GM19023 (cell line): Measurements from ENCODE around the gene SEZ6L2.
A peak's percentile ranks its signal among the peaks of the same experiment; 100 is the strongest.
"Not testable (repeated sequence)": the region's sequence is repeated elsewhere in the genome, so short reads cannot be mapped to it uniquely, and the experiment has no call there.

Experiments
- ATAC-seq: cut with Tn5 transposase; IDR thresholded peaks from one replicate; pipeline ENCODE4 v1.9.1; 2021; ENCODE audit warnings: mild to moderate bottlenecking, moderate library complexity; ENCODE audit not compliant: unreplicated experiment

Gene SEZ6L2

DNA sequence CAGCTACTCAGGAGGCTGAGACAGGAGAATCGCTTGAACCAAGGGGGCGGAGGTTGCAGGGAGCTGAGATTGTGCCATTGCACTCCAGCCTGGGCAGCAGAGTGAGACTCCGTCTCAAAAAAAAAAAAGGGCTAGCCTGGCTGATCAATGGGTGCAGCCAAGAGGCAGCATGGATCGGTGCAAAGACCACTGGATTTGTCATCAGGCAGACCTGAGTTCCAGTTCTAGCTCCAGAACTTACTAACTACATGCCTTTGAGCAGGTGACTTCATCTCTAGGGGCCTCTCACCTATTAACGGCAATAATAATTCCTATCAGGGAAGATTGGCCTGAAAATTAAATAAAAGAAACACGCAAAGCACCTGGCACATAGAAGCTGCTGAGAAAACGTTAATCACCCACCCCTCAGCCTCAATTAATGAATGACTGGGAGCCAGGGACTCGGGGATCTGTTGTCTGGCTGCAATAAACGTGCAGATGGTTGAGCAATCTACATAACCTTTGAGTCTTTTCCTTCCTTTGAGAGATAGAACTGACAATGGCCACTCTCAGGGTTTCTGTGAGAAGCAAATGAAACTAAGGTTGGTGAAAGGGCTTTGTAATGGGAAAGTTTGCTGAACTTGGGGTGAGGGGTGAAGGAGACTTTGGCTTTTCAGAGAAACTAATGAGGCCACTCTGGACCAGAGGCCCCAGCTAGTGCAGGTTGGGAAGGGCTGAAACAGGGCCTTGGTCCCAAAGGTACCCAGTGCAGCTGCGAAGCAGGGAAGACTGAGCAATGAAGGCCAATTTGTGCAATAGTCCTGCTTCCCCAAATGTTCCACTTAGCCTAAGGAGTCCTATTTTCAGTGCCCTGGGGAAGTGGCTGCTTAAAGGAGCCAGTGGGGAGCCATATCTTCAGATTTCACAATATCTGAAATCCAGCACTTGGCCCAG lies 7.6 kb downstream of the SEZ6L2 start:
- no peak for ATAC-seq

GRCh38 chr16:29889372-29889771 lies 10.0 kb downstream of the SEZ6L2 start:
- ATAC-seq, result not testable (repeated sequence)

GRCh38 chr16:29883987-29884386 lies 15.4 kb downstream of the SEZ6L2 start:
- no peak for ATAC-seq

DNA sequence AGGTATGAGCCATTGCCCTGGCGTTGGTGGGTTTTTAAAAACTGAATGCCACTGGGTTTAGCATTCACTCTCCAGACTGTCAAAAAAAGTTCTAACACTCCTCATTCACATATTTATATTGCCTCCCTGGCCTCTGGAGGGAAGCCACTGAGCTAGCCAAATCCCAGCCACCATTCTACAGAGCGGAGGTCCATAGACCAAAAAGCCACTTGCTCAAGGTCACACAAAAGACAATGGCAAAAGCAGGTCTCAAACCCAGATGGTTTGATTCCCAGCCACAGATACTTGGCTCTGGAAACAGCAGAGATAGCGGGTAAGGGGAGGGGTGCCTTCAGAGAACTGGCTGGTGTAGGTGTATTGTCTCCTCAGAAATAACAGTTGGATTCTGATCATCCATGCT lies 18.3 kb downstream of the SEZ6L2 start:
- no peak for ATAC-seq

DNA sequence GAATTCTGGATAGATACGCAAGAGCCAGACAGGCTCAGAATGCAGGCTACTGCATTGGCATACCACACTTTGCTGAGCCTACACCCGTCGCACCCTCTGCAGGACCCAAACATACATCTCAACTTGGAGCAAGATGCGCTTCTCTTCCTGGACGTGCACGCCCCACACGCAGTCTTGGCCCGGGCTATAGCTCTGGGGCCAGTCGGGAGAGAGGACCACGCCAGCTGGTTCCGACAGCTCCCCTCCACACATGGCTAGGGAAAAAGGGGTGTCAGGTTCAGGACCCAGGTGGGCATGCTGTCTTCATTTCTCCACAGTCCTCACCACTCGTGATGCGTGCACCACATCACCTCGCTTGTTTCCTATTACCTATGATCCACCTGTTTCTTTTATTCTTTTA lies 21.2 kb downstream of the SEZ6L2 start:
- no peak for ATAC-seq

- ATAC-seq, result no peak
Observed at GRCh38 chr16:29877266-29877961, 21.9 kb downstream of the SEZ6L2 start.

- no peak for ATAC-seq
Observed at GRCh38 chr16:29876594-29877249, 22.6 kb downstream of the SEZ6L2 start.

DNA sequence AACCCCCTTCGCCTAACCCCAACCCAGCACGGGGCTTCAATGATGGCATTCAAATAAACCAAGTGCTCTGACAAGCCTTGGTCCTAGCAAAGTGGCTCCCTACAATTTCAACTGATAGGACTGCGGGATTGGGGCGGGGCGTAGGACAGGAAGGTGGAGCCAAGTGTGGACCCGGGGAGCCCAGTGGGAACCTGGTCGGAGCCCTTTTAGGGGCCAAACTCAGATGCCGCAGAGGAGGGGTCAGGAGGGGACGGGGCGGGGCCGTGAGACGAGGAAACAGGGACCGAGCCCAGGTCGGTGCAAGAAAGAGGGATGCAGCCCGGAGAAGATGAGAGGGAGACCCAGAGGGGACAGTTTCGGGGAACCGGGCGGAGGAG lies 23.1 kb downstream of the SEZ6L2 start:
- no peak for ATAC-seq

GRCh38 chr16:29875206-29875605 lies 24.1 kb downstream of the SEZ6L2 start:
- no peak for ATAC-seq

DNA sequence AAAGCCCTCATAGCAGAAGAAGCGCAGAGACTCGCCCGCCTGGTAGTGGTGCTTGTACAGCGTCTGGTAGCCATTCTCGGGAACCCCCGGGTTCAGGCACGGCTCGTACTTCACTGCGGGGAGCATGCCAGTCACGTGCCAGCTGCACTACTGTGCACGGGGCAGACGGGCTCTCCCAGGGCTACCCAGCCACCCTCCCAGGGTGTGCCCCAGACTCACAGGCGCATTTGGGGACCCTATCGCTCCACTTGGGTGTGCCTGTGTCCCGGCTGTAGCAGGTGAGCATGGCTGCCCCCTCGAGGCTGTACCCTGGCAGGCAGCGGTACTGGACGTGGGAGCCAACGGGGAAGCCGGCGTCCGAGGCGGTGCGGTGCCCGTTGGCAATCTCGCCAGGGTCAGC lies 26.0 kb downstream of the SEZ6L2 start:
- ATAC-seq, result no peak

DNA sequence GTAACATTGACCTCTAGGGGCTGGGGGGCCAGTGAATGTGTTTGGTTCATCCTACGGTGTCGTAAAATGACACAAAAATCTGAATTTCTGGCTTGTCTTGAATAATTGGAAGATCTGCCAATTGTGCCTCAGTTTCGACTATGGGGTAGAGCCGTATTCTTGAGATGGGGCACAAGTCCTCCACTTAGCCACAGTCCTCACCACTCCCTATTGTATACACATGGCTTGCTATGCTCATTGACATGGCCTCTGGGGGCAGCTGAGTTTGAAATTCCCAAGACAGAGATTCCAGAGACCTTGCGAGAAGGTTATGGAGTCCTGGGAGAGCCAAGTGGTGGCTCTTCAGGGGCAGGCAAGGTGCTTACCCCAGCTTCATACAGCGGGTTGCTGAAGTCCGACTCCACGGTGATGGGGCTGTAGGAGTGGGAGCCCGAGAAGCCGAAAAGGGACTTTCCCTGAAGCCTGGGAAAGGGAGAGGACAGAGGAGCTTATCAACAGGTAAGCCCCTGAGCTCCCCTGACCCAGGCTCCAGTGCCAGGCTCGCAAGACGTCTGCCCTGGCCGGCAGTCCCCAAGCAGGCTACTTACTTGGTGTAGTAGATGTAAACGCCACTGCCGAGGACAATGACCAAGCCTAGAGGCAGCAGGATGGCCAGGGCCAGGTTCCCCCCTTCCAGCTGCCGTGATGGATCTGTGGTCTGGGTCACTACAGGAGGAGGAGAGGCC lies 27.4 kb downstream of the SEZ6L2 start:
- ATAC-seq, result no peak

DNA sequence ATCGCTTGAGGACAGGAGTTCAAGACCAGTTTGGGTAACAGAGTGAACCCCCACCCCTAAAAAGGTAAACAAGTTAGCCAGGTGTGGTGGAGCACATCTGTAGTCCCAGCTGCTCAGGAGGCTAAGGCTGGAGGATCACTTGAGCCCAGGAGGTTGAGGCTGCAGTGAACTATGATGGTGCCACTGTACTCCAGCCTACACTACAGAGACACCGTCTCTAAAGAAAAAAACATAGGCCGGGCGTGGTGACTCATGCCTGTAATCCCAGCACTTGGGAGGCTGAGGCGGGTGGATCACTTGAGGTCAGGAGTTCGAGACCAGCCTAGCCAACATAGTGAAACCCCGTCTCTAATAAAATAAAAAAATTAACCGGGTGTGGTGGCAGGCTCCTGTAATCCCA lies 30.3 kb downstream of the SEZ6L2 start:
- not testable (repeated sequence) for ATAC-seq

DNA sequence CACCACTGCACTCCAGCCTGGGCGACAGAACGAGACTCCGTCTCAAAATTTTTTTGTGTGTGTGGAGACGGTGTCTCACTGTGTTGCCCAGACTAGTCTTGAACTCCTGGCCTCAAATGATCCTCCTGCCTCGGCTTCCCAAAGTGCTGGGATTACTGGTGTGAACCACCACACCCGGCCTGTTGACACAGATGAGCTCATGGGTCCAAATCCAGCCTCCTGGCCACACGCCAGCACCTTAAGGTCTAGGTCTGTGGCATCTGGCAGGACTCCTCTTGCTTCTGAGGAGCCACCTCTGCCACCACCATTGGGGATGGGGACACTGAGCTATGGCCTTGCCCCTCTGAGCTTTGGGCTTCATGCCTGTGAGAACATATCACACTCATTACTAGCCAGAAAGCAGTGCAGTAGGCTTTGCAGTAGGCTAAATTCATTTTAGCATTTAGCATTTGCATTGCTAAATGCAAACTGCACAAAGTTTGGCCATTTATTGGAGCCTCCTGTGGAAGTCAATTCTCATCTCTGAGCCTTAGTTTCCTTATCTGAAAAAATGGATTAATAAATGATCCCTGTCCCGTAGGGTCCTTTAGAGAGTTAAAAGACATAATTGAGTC lies 30.8 kb downstream of the SEZ6L2 start:
- ATAC-seq, result no peak

DNA sequence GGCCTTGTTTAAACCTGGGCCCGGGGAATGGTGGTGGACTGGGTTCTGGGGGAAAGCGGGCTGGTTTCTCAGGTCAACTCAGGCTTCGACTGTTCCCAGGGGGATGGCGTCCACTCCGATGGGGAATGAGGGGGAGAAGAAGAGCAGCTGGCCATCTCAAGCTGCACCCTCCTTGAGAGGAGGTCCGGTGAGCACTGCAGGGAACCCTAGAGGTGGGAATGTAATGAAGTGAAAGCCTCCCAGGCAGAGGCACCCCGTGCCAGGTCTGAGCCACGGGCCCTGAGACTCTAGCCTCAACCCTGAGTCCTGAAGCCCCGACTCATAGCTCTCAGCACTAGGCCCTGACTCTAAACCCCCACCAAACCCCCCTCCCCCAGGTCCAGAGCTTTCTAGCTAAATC lies 35.1 kb downstream of the SEZ6L2 start:
- ATAC-seq, result no peak

GRCh38 chr16:29863669-29863984 lies 35.7 kb downstream of the SEZ6L2 start:
- no peak for ATAC-seq

DNA sequence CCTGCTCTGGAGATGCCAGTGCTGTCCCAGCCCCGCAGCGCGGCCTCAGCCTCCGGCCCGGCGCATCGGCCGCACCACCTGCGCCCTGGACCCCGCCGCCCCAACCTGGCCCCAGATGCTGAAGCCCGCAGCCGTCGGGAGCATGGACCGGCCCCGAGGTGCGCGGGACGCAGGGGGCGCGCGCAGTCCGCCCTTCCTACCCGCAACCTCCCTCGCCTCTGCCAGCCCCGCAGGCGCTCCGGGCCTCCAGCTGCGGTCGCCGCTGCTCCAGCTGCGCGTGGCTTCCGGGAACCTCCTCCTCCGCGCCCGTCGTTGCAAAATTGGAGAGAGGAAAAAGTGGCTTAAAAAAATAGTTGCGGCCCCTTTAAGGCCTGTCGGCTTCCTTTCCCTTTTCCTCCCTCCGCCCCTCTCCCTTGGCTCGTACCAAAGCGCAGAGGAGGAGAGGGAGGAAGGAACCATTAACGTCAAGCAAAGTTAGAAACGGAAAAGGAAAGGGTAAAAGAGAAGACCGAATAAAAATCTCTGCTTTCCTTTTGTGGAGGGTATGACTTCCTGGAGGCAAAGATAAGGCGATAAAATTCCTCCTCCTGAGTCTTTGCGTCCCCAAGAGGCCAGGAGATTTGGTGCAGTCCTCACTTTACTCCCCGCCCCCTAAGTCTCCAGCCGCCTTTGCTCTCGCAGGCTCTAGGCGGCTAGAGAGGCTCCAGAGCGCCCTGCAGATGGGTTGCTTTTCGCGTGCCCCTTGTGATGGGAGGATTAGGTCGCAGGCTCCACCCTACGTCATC lies 36.3 kb downstream of the SEZ6L2 start, which contains the start of gene CDIPT:
Gene CDIPT (minus strand): TSS at position 343 of the 785 bp plus-strand sequence. CDS start 369 bp downstream, outside the sequence.
- ATAC-seq, result peak; percentile 95

GRCh38 chr16:29862383-29862883 lies 36.9 kb downstream of the SEZ6L2 start:
- no peak for ATAC-seq

GRCh38 chr16:29860218-29860617 lies 39.1 kb downstream of the SEZ6L2 start:
- ATAC-seq, result no peak

GRCh38 chr16:29858974-29859373 lies 40.4 kb downstream of the SEZ6L2 start:
- no peak for ATAC-seq
